HPDE6-E6E7 (cell line): ENCODE results near the gene SEL1L.
"Not testable (repeated sequence)": the region's sequence is repeated elsewhere in the genome, so short reads cannot be mapped to it uniquely, and the experiment has no call there.

ENCODE experiments used
- DNase-seq: peaks from one replicate; pipeline ENCODE4 v3.0.0; 2011; ENCODE audit warnings: missing footprints; ENCODE audit errors: extremely low spot score

SEL1L gene

GRCh38 chr14:81474148-81474492, 59.5 kb downstream of the SEL1L start:
- no peak for DNase-seq

- no peak for DNase-seq
Measured at GRCh38 chr14:81473456-81474147, 60.1 kb downstream of the SEL1L start.

GRCh38 chr14:81472096-81472800, 61.4 kb downstream of the SEL1L start:
- DNase-seq: no peak

- no peak for DNase-seq
Measured at GRCh38 chr14:81471062-81471461, 62.6 kb downstream of the SEL1L start.

- DNase-seq: not testable (repeated sequence)
Measured at GRCh38 chr14:81470557-81470826, 63.2 kb downstream of the SEL1L start.

- DNase-seq: no peak
Measured at GRCh38 chr14:81466854-81467253, 66.8 kb downstream of the SEL1L start.

GRCh38 chr14:81465507-81466228, 68.0 kb downstream of the SEL1L start:
- DNase-seq: no peak

- not testable (repeated sequence) for DNase-seq
Measured at GRCh38 chr14:81465003-81465392, 68.7 kb downstream of the SEL1L start.

- DNase-seq: peak; percentile 36
Measured at GRCh38 chr14:81464253-81465002, 69.2 kb downstream of the SEL1L start.

- not testable (repeated sequence) for DNase-seq
Measured at GRCh38 chr14:81462356-81462755, 71.3 kb downstream of the SEL1L start.

- DNase-seq: no peak
Measured at GRCh38 chr14:81459912-81460311, 73.7 kb downstream of the SEL1L start.

- DNase-seq: no peak
Measured at GRCh38 chr14:81458352-81458751, 75.3 kb downstream of the SEL1L start.

GRCh38 chr14:81455390-81455789, 78.3 kb downstream of the SEL1L start:
- no peak for DNase-seq

- DNase-seq: no peak
Measured at GRCh38 chr14:81454572-81455218, 79.0 kb downstream of the SEL1L start.

GRCh38 chr14:81453166-81453766, 80.4 kb downstream of the SEL1L start:
- peak; percentile 49 for DNase-seq

GRCh38 chr14:81452341-81453133, 81.1 kb downstream of the SEL1L start:
- no peak for DNase-seq

- DNase-seq: no peak
Measured at GRCh38 chr14:81450976-81451375, 82.7 kb downstream of the SEL1L start.

- no peak for DNase-seq
Measured at GRCh38 chr14:81450100-81450531, 83.5 kb downstream of the SEL1L start.

- no peak for DNase-seq
Measured at GRCh38 chr14:81449576-81449975, 84.1 kb downstream of the SEL1L start.

- DNase-seq: no peak
Measured at GRCh38 chr14:81449114-81449513, 84.5 kb downstream of the SEL1L start.
